ENCODE measurements around the gene ATG9B.

- no peak for TF ChIP-seq CTCF (conservative IDR thresholded peaks at IDR 0.05; ENCODE audit: low read length)
- no peak for TF ChIP-seq EZH2phosphoT487 (IDR thresholded peaks at IDR 0.05; ENCODE audit: borderline replicate concordance)
These were observed 35.8 kb upstream of the ATG9B start for GRCh38 chr7:151060113-151060415.
